Transverse colon (tissue), 4 donors: ENCODE measurements around the gene NCAN. TPM values are rescaled to one million over a fixed set of nuclear protein-coding genes. Genes with fewer than 3 reads are reported as not detected.

ENCODE experiments used
- DNase-seq: peaks from one replicate; pipeline ENCODE4 v3.0.0-alpha.2; 2019
- H3K27ac ChIP-seq, 4 donors: fragments of 200-600 bp; sonication (generic); 2 replicates each; pipeline ENCODE4 v1.5.1; 2016 to 2018; ENCODE audit warnings: inconsistent platforms in 4 of 4
- H3K27me3 ChIP-seq: fragments of 200-600 bp; sonication (generic); 2 replicates; pipeline ENCODE4 v1.5.1; 2017; ENCODE audit warnings: inconsistent platforms
- H3K36me3 ChIP-seq, 4 donors: fragments of 200-600 bp; sonication (generic); 2 replicates each; pipeline ENCODE4 v1.5.1; 2017 to 2019; ENCODE audit warnings: inconsistent platforms in 4 of 4
- H3K4me1 ChIP-seq, 4 donors: fragments of 200-600 bp; sonication (generic); 2 replicates each; pipeline ENCODE4 v1.5.1; 2017 to 2020; ENCODE audit warnings: inconsistent platforms in 4 of 4
- H3K4me3 ChIP-seq, 4 donors: fragments of 200-600 bp; sonication (generic); 1 replicate in 1 of 4; 2 replicates in 3 of 4; pipeline versions ENCODE4 v1.5.1 to v1.6.1; 2017 to 2019; ENCODE audit warnings: inconsistent platforms in 4 of 4
- H3K9me3 ChIP-seq, 2 donors: fragments of 200-600 bp; sonication (generic); 2 replicates each; pipeline ENCODE4 v1.5.1; 2017 to 2019; ENCODE audit warnings: inconsistent platforms in 2 of 2
- CTCF ChIP-seq, 5 experiments: fragments of 200-600 bp in 3 of 5; fragments of 450-650 bp in 2 of 5; sonication (generic) in 3 of 5; IDR thresholded peaks; 1 replicate in 2 of 5; 2 replicates in 3 of 5; pipeline ENCODE4 v1.5.1; 2016 to 2017; ENCODE audit warnings: antibody characterized with exemption in 5 of 5, inconsistent platforms in 3 of 5, mild to moderate bottlenecking in 2 of 5, moderate library complexity in 1 of 5
- EP300 ChIP-seq: sonication (generic); formaldehyde crosslinking; IDR thresholded peaks from one replicate; pipeline ENCODE4 v1.6.1; 2017; ENCODE audit warnings: antibody characterized with exemption, low read depth
- POLR2A ChIP-seq: fragments of 450-650 bp; IDR thresholded peaks from one replicate; pipeline ENCODE4 v1.6.1; 2016; ENCODE audit warnings: antibody characterized with exemption, mild to moderate bottlenecking, moderate library complexity
- POLR2AphosphoS5 ChIP-seq, 3 donors: sonication (generic); formaldehyde crosslinking; IDR thresholded peaks; one replicate each; pipeline ENCODE4 v1.6.1; 2016; ENCODE audit warnings: antibody characterized with exemption in 3 of 3
- WGBS, 2 donors: methylation state at CpG; one replicate each; pipeline ENCODE4 v1.1.5; 2018; ENCODE audit warnings: low coverage in 1 of 2; 5-methylcytosine and 5-hydroxymethylcytosine counted together
- in situ Hi-C, 4 donors: fragments of 200-750 bp; cut with MboI; loops; one replicate each; pipeline versions ENCODE4 v1.15.0 to v1.15.1; 2017; ENCODE audit warnings: low sequenced_read_pairs in 3 of 4, low pct_ligation_motif_present in 1 of 4, low pct_unique_long_range_greater_than_20kb in 1 of 4
- intact Hi-C: fragments of 100-400 bp; cut with DNase I; formaldehyde crosslinking; loops from one replicate; pipeline ENCODE4 v1.15.1; 2023; ENCODE audit warnings: low total_unique reads
- total RNA-seq, 4 donors: library from RNA; depleted of rRNA; stranded (reverse); fragments of >200 nt; gene quantifications; one replicate each; pipeline ENCODE4 v1.1.0, GENCODE V29; 2016

Gene NCAN
- total RNA-seq, 4 donors from 2014 or later = 0.16 TPM; not detected in 3

GRCh38 chr19:19169236-19170052, 42.3 kb upstream of the NCAN start:
- Histone ChIP-seq H3K27ac (no peak overlapping the region), H3K4me3 (peak overlapping the region in 2 of 4 donors; percentile 20 to 35), H3K9me3 (no peaks in the 10 kb centered on the region), H3K4me1 (peaks cover 0 to 8% (median 8%) of the 10 kb centered on the region in 4 donors), H3K36me3 (no peaks in the 10 kb centered on the region), H3K27me3 (no peaks in the 10 kb centered on the region)
- no peak for TF ChIP-seq EP300
- no peak for TF ChIP-seq CTCF (IDR thresholded peaks at IDR 0.05)
- no peak for DNase-seq
- intact Hi-C loops (loop anchor here (10.0 kb wide), 1 partner anchor 115 kb away; no protein-coding TSS in a partner anchor), in situ Hi-C loops (no loop called here)
- 74 to 89% methylated on average over 1 to 9 of the region's 9 CpGs for WGBS, 2 donors

- 22 to 36% methylated on average over 5 to 52 of the region's 56 CpGs for WGBS, 2 donors
Observed at GRCh38 chr19:19170053-19170872, 41.5 kb upstream of the NCAN start, which contains the start of gene MEF2B. MEF2B (minus strand) TSS chr19:19170263; CDS start chr19:19150735, 19,528 bp downstream.

GRCh38 chr19:19170873-19171672, 40.7 kb upstream of the NCAN start:
- intact Hi-C loops = loop anchor here (10.0 kb wide), 1 partner anchor 116 kb away; no protein-coding TSS in a partner anchor
- DNase-seq = no peak
- TF ChIP-seq CTCF (IDR thresholded peaks at IDR 0.05) (no peak), POLR2AphosphoS5 (IDR thresholded peaks at IDR 0.05) (no peak), POLR2A (no peak), EP300 (no peak)
- in situ Hi-C loops = no loop called here
- no peak overlapping the region for H3K27ac ChIP-seq
- peaks cover 0 to 8% (median 8%) of the 10 kb centered on the region in 4 donors for H3K4me1 ChIP-seq
- no peaks in the 10 kb centered on the region for H3K36me3 ChIP-seq
- H3K27me3 ChIP-seq = no peaks in the 10 kb centered on the region
- H3K4me3 ChIP-seq = no peak overlapping the region
- 89% methylated on average over 6 of the region's 6 CpGs; no CpG with 5 or more reads in 1 of the 2 donors for WGBS, 2 donors
- no peaks in the 10 kb centered on the region for H3K9me3 ChIP-seq

More at GRCh38 chr19:19170053-19170872, 41.5 kb upstream of the NCAN start, which contains the start of gene MEF2B:
- peaks cover 0 to 8% (median 8%) of the 10 kb centered on the region in 4 donors for H3K4me1 ChIP-seq
- H3K4me3 ChIP-seq = peak within 1 kb of the TSS in 2 of 4 donors; percentile 20 to 35
- no peaks in the 10 kb centered on the region for H3K27me3 ChIP-seq
- no peak within 1 kb of the TSS for H3K27ac ChIP-seq
- no peaks in the 10 kb centered on the region for H3K9me3 ChIP-seq
- peak; percentile 87 for DNase-seq
- H3K36me3 ChIP-seq = no peaks in the 10 kb centered on the region
- TF ChIP-seq CTCF (IDR thresholded peaks at IDR 0.05) (no peak), POLR2A (no peak), POLR2AphosphoS5 (IDR thresholded peaks at IDR 0.05) (peak in 1 of 3 donors; percentile 75)
- intact Hi-C loops = loop anchor here (10.0 kb wide), 1 partner anchor 115 kb away; no protein-coding TSS in a partner anchor
- in situ Hi-C loops = no loop called here
